A673 (cell line): ENCODE measurements around the gene MAPKAPK2. TPM values are rescaled to one million over a fixed set of nuclear protein-coding genes. Genes with fewer than 3 reads are reported as not detected.

ENCODE experiments used
- BruUV-seq: library from RNA; stranded (reverse); fragments of 400-500 nt; replicated peaks from 2 replicates; lab custom pipeline; 2021; lab: Mats Ljungman, UMichigan
- CTCF ChIA-PET: fragments of 300-600 bp; sonication (Branson Sonifier 250); formaldehyde crosslinking; loops from one replicate; lab custom pipeline; 2022; ENCODE audit warnings: antibody characterized with exemption; lab: Charles Lee
- POLR2A ChIA-PET: fragments of 300-600 bp; sonication (Branson Sonifier 250); formaldehyde crosslinking; loops from one replicate; lab custom pipeline; 2022; ENCODE audit warnings: antibody characterized with exemption; ENCODE audit not compliant: low non-redundant PET; lab: Charles Lee
- DNase-seq: peaks from one replicate; pipeline ENCODE4 v3.0.0-alpha.2; 2015; ENCODE audit warnings: low spot score
- H3K27ac ChIP-seq: fragments of 200-600 bp; sonication (generic); 2 replicates; pipeline ENCODE4 v1.5.1; 2016; ENCODE audit warnings: mixed run types, low read depth, mild to moderate bottlenecking, mixed read lengths, antibody characterized with exemption, low read length; ENCODE audit not compliant: poor library complexity, severe bottlenecking
- H3K27me3 ChIP-seq: fragments of 200-600 bp; sonication (generic); replicated peaks from 2 replicates; pipeline ENCODE4 v1.6.1; 2017; ENCODE audit warnings: mixed run types, low read depth, mild to moderate bottlenecking, mixed read lengths, antibody characterized with exemption, low read length; ENCODE audit not compliant: insufficient read depth, poor library complexity
- H3K36me3 ChIP-seq: fragments of 200-600 bp; sonication (generic); 2 replicates; pipeline ENCODE4 v1.6.1; 2016; ENCODE audit warnings: mixed run types, mild to moderate bottlenecking, mixed read lengths, antibody characterized with exemption, low read length; ENCODE audit not compliant: insufficient read depth, poor library complexity, severe bottlenecking
- H3K4me1 ChIP-seq: fragments of 200-600 bp; sonication (generic); 2 replicates; pipeline ENCODE4 v1.6.1; 2017; ENCODE audit warnings: mixed run types, mild to moderate bottlenecking, mixed read lengths, antibody characterized with exemption, low read length; ENCODE audit not compliant: insufficient read depth, poor library complexity, severe bottlenecking
- H3K4me3 ChIP-seq: fragments of 200-600 bp; sonication (generic); 2 replicates; pipeline ENCODE4 v1.5.1; 2016; ENCODE audit warnings: low read depth, mixed run types, mild to moderate bottlenecking, mixed read lengths, low read length; ENCODE audit not compliant: poor library complexity, severe bottlenecking
- H3K9me3 ChIP-seq: fragments of 200-600 bp; sonication (generic); 2 replicates; pipeline ENCODE4 v1.6.1; 2016; ENCODE audit warnings: mixed run types, low read depth, mild to moderate bottlenecking, mixed read lengths, antibody characterized with exemption, low read length; ENCODE audit not compliant: poor library complexity, severe bottlenecking
- CTCF ChIP-seq: fragments of 300-800, 200-600 bp; sonication (generic); conservative IDR thresholded peaks from 2 replicates; pipeline ENCODE4 v1.5.1; 2017; ENCODE audit warnings: low read depth, mild to moderate bottlenecking, antibody characterized with exemption, low read length, moderate library complexity, mixed read lengths
- EZH2 ChIP-seq: fragments of 200-600 bp; sonication (generic); IDR thresholded peaks from 2 replicates; pipeline ENCODE4 v1.6.1; 2017; ENCODE audit warnings: borderline replicate concordance, low read depth, mild to moderate bottlenecking, mixed read lengths, antibody characterized with exemption, low read length; ENCODE audit not compliant: poor library complexity, severe bottlenecking
- intact Hi-C: fragments of 100-400 bp; cut with micrococcal nuclease; formaldehyde crosslinking; loops from one replicate; pipeline ENCODE4 v1.10.0; 2022; ENCODE audit not compliant: unreplicated experiment
- total RNA-seq: library from RNA; stranded (reverse); gene quantifications from 2 replicates; pipeline ENCODE4 v1.2.3, GENCODE V29; 2021

Gene MAPKAPK2
- total RNA-seq, 1 experiment from 2014 or later, result 39.2 TPM

- no peak for DNase-seq
- CTCF ChIA-PET, result no interaction called here
- Histone ChIP-seq H3K36me3 (no peaks in the 10 kb centered on the region), H3K4me3 (peak overlapping the region; percentile 78), H3K9me3 (no peaks in the 10 kb centered on the region), H3K4me1 (peaks cover 13% of the 10 kb centered on the region), H3K27ac (no peak overlapping the region), H3K27me3 (peaks cover 13% of the 10 kb centered on the region)
- intact Hi-C loops, result no loop called here
- no peak for TF ChIP-seq CTCF
- TF ChIP-seq EZH2, result no peak
- TSS peak; percentile 35 for BruUV-seq
- POLR2A ChIA-PET, result interaction anchor here (0.6 kb wide), 1 partner anchor 118 kb away, joined by 3 read pairs; no protein-coding TSS in a partner anchor
Observed at GRCh38 chr1:206686478-206687249, 2.0 kb downstream of the MAPKAPK2 start.

DNA sequence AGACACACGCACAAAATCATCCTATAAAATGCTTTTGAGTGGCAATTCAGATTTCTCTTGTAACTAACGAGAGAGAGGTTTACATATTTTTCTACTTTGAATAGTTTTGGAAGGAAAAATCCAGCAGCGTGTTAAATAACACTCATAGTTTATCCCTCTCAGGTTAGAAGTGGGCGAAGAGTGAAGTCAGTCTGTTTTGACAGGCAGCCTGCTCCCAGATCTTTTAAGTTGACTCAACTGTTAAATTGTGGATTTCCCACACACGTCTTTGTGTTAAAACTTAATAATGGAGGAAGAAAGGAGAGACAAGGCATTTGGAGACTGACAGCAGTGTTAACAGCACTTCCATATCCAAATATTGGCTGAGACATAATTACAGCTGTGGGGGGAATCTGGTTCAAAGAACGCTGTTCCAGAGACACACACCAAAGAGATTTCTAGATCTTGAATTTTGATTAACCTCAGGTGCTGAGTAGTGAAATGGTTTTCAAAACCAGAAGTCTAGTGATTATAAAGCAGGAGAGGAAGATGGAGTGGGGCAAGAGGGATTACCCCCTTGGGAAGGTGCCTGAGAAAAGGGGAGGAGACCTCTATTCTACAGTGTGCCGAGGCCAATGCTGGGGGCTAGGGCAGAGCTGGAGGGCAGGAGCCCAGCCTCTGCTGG lies 2.7 kb downstream of the MAPKAPK2 start:
- Histone ChIP-seq H3K36me3 (no peaks in the 10 kb centered on the region), H3K4me3 (no peak overlapping the region), H3K9me3 (no peaks in the 10 kb centered on the region), H3K27me3 (peaks cover 13% of the 10 kb centered on the region), H3K4me1 (peaks cover 13% of the 10 kb centered on the region), H3K27ac (no peak overlapping the region)
- no TSS peak for BruUV-seq
- CTCF ChIA-PET, result no interaction called here
- DNase-seq, result no peak
- TF ChIP-seq EZH2 (no peak), CTCF (no peak)
- intact Hi-C loops, result no loop called here
- POLR2A ChIA-PET, result interaction anchor here (0.6 kb wide), 1 partner anchor 117 kb away, joined by 3 read pairs; no protein-coding TSS in a partner anchor

DNA sequence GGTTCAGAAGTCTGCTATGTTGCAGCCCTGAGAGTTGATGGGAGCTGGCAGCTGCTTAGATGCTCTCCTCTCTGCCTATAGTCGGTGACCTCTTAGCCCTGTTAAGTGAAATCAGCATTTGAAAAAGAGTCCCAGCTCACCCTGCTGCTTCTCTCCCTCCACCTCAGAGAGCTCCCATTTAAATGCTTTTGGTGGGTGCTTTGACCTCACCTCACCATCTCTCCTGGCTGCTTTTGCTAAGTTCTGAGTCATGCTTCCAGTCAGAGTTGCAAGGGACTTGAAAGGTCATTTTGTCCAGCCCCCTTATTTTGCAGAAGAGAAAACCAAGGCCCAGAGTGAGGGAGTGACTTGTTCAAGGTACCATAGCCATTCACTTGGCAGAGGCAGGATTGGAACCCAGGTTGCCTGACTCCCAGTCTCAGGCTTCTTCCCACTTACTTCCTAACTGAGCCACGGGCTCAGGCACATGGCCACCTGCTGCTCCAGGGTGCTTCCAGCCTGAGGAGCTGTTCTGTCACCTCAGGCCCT lies 3.3 kb downstream of the MAPKAPK2 start:
- Histone ChIP-seq H3K27me3 (peaks cover 7% of the 10 kb centered on the region), H3K9me3 (no peaks in the 10 kb centered on the region), H3K27ac (no peak overlapping the region), H3K4me3 (no peak overlapping the region), H3K4me1 (peaks cover 13% of the 10 kb centered on the region), H3K36me3 (no peaks in the 10 kb centered on the region)
- TF ChIP-seq EZH2, result no peak
- no peak for TF ChIP-seq CTCF
- CTCF ChIA-PET, result no interaction called here
- POLR2A ChIA-PET, result no interaction called here
- DNase-seq, result no peak
- intact Hi-C loops, result no loop called here
- no TSS peak for BruUV-seq
